ENCODE data around the gene ZNF506.
"Not testable (repeated sequence)": the region's sequence is repeated elsewhere in the genome, so short reads cannot be mapped to it uniquely, and the experiment has no call there.

The ZNF506 gene

GRCh38 chr19:19849056-19849455, 27.5 kb upstream of the ZNF506 start:
- Histone ChIP-seq H3K36me3 (no peaks in the 10 kb centered on the region), H3K4me3 (ENCODE audit: low read depth, low read length) (no peak overlapping the region), H3K27me3 (no peaks in the 10 kb centered on the region), H3K4me1 (no peaks in the 10 kb centered on the region), H3K9me3 (no peaks in the 10 kb centered on the region)
- no peak for DNase-seq
- TF ChIP-seq CTCF (IDR thresholded peaks at IDR 0.05; ENCODE audit: low read depth, low read length): no peak

- Histone ChIP-seq H3K27me3 (no peaks in the 10 kb centered on the region), H3K4me3 (ENCODE audit: low read depth, low read length) (no peak overlapping the region), H3K36me3 (no peaks in the 10 kb centered on the region), H3K4me1 (no peaks in the 10 kb centered on the region), H3K9me3 (no peaks in the 10 kb centered on the region)
- no peak for TF ChIP-seq CTCF (IDR thresholded peaks at IDR 0.05; ENCODE audit: low read depth, low read length)
- DNase-seq: no peak
Observed at GRCh38 chr19:19847781-19848180, 26.2 kb upstream of the ZNF506 start.

- TF ChIP-seq CTCF (IDR thresholded peaks at IDR 0.05; ENCODE audit: low read depth, low read length): no peak
- H3K36me3 ChIP-seq: no peaks in the 10 kb centered on the region
- H3K27me3 ChIP-seq: no peaks in the 10 kb centered on the region
- no peaks in the 10 kb centered on the region for H3K4me1 ChIP-seq
- no peak for DNase-seq
- H3K9me3 ChIP-seq: peaks cover 3% of the 10 kb centered on the region
- H3K4me3 ChIP-seq (ENCODE audit: low read depth, low read length): no peak overlapping the region
Observed at GRCh38 chr19:19835560-19836038, 14.0 kb upstream of the ZNF506 start.

GRCh38 chr19:19826875-19827274, 5.3 kb upstream of the ZNF506 start:
- H3K9me3 ChIP-seq: no peaks in the 10 kb centered on the region; the same call in 1 of the 2 replicates

GRCh38 chr19:19823916-19824315, 2.4 kb upstream of the ZNF506 start:
- Histone ChIP-seq H3K27me3 (no peaks in the 10 kb centered on the region), H3K4me1 (no peaks in the 10 kb centered on the region), H3K4me3 (ENCODE audit: low read depth, low read length) (no peak overlapping the region), H3K9me3 (no peaks in the 10 kb centered on the region; the same call in 1 of the 2 replicates), H3K36me3 (peaks cover 10% of the 10 kb centered on the region)
- no peak for DNase-seq
- TF ChIP-seq CTCF (IDR thresholded peaks at IDR 0.05; ENCODE audit: low read depth, low read length): no peak

More at GRCh38 chr19:19826875-19827274, 5.3 kb upstream of the ZNF506 start:
- H3K27me3 ChIP-seq: no peaks in the 10 kb centered on the region
- no peaks in the 10 kb centered on the region for H3K4me1 ChIP-seq
- TF ChIP-seq CTCF (IDR thresholded peaks at IDR 0.05; ENCODE audit: low read depth, low read length): no peak
- H3K36me3 ChIP-seq: no peaks in the 10 kb centered on the region
- no peak for DNase-seq
- H3K4me3 ChIP-seq (ENCODE audit: low read depth, low read length): no peak overlapping the region

GRCh38 chr19:19821976-19822375, 426 bp upstream of the ZNF506 start:
- Histone ChIP-seq H3K36me3 (peaks cover 17% of the 10 kb centered on the region), H3K4me3 (ENCODE audit: low read depth, low read length) (peak overlapping the region; percentile 96)
- not testable (repeated sequence) for H3K27me3 ChIP-seq, H3K9me3 ChIP-seq, H3K4me1 ChIP-seq
- DNase-seq: peak; percentile 13

Measured in BE2C (cell line).